Measurements from ENCODE around the gene C3orf52.

The C3orf52 gene

GRCh38 chr3:112137781-112138180 lies 51.6 kb downstream of the C3orf52 start:
- DNase-seq = no peak

GRCh38 chr3:112138219-112138969 lies 52.2 kb downstream of the C3orf52 start:
- no peak for DNase-seq

GRCh38 chr3:112140584-112140983 lies 54.4 kb downstream of the C3orf52 start:
- DNase-seq = no peak

GRCh38 chr3:112141293-112141692 lies 55.1 kb downstream of the C3orf52 start:
- DNase-seq = no peak

- DNase-seq = no peak
Measured at GRCh38 chr3:112143251-112143650, 57.1 kb downstream of the C3orf52 start.

- DNase-seq = no peak
Measured at GRCh38 chr3:112143689-112144088, 57.5 kb downstream of the C3orf52 start.

GRCh38 chr3:112149136-112149535 lies 62.9 kb downstream of the C3orf52 start:
- no peak for DNase-seq

GRCh38 chr3:112167758-112168157 lies 81.6 kb downstream of the C3orf52 start:
- no peak for DNase-seq

Data from NCI-H1048 (cell line).